Stimulated activated CD8-positive, alpha-beta memory T cell treated with anti-CD3 and anti-CD28 coated beads, Interleukin-7, amount 100 ng/mL, for 4 hours (primary cell): ENCODE data around the gene AWAT1.
"Not testable (repeated sequence)": the region's sequence is repeated elsewhere in the genome, so short reads cannot be mapped to it uniquely, and the experiment has no call there.

Experiments used
- DNase-seq, 2 donors: peaks; one replicate each; pipeline ENCODE4 v3.0.0-alpha.2; 2020; ENCODE audit warnings: low read depth in 2 of 2

AWAT1 gene

GRCh38 chrX:70262952-70263567, 28.6 kb downstream of the AWAT1 start:
- no peak for DNase-seq

- no peak for DNase-seq
Measured at GRCh38 chrX:70264784-70265183, 30.3 kb downstream of the AWAT1 start.

- no peak for DNase-seq
Measured at GRCh38 chrX:70268034-70268433, 33.6 kb downstream of the AWAT1 start, which contains the start of gene ARR3. TSS of gene ARR3 (plus strand) at chrX:70268334. CDS start at chrX:70269386, 1,052 bp downstream.

GRCh38 chrX:70274029-70274428, 39.6 kb downstream of the AWAT1 start:
- not testable (repeated sequence) for DNase-seq

- no peak for DNase-seq
Measured at GRCh38 chrX:70279081-70279480, 44.6 kb downstream of the AWAT1 start.

GRCh38 chrX:70280573-70280972, 46.1 kb downstream of the AWAT1 start:
- no peak for DNase-seq

GRCh38 chrX:70281951-70282350, 47.5 kb downstream of the AWAT1 start, which contains the start of gene RAB41:
TSS of gene RAB41 (plus strand) at chrX:70282172. CDS start at chrX:70282218, 46 bp downstream.
- DNase-seq: no peak

GRCh38 chrX:70289168-70289792, 54.8 kb downstream of the AWAT1 start:
- DNase-seq: no peak
